Aorta (tissue), 5 donors: Measurements from ENCODE around the gene TTC33. TPM values are rescaled to one million over a fixed set of nuclear protein-coding genes. Genes with fewer than 3 reads are reported as not detected.
"Not testable (repeated sequence)": the region's sequence is repeated elsewhere in the genome, so short reads cannot be mapped to it uniquely, and the experiment has no call there.

Experiments
- ATAC-seq: fragments of 200-7000 bp; cut with Tn5 transposase; one replicate; pipeline ENCODE4 v1.9.1; 2022; ENCODE audit warnings: moderate library complexity; ENCODE audit not compliant: low FRiP score
- DNase-seq, 2 donors: peaks; one replicate each; pipeline ENCODE4 v3.0.0-alpha.2; 2020
- H3K27ac ChIP-seq, 2 donors: one replicate each; pipeline ENCODE4 v1.5.1; 2013; ENCODE audit warnings: low read length in 2 of 2, mild to moderate bottlenecking in 2 of 2, moderate library complexity in 2 of 2, control low read depth in 1 of 2, inconsistent platforms in 1 of 2, low read depth in 1 of 2
- H3K27me3 ChIP-seq, 2 donors: one replicate each; pipeline ENCODE4 v1.6.1; 2013; ENCODE audit warnings: control low read depth in 1 of 2, low read length in 1 of 2, mild to moderate bottlenecking in 1 of 2, moderate library complexity in 1 of 2; ENCODE audit not compliant: insufficient read depth in 2 of 2, control insufficient read depth in 1 of 2
- H3K36me3 ChIP-seq, 2 donors: one replicate each; pipeline ENCODE4 v1.6.1; 2013; ENCODE audit warnings: control low read depth in 1 of 2, low read length in 1 of 2, mild to moderate bottlenecking in 1 of 2; ENCODE audit not compliant: insufficient read depth in 2 of 2, control insufficient read depth in 1 of 2
- H3K4me1 ChIP-seq, 2 donors: one replicate each; pipeline ENCODE4 v1.6.1; 2013; ENCODE audit warnings: low read length in 2 of 2, control low read depth in 1 of 2, mild to moderate bottlenecking in 1 of 2, moderate library complexity in 1 of 2; ENCODE audit not compliant: insufficient read depth in 2 of 2, control insufficient read depth in 1 of 2
- H3K4me3 ChIP-seq, 2 donors: one replicate each; pipeline ENCODE4 v1.5.1; 2013; ENCODE audit warnings: low read length in 2 of 2, control low read depth in 1 of 2, mild to moderate bottlenecking in 1 of 2
- H3K9me3 ChIP-seq: one replicate; pipeline ENCODE4 v1.6.1; 2013; ENCODE audit warnings: mild to moderate bottlenecking, low read length; ENCODE audit not compliant: control insufficient read depth
- WGBS, 2 donors: extraction: QIAGEN DNeasy Blood & Tissue Kit; methylation state at CpG; one replicate each; pipeline ENCODE4 v1.1.7; 2013; 5-methylcytosine and 5-hydroxymethylcytosine counted together
- intact Hi-C, 2 donors: fragments of 100-400 bp; cut with DNase I; formaldehyde crosslinking; loops; one replicate each; pipeline versions ENCODE4 v1.14.2 to v1.15.0; 2022
- polyA plus RNA-seq, 2 donors: library from polyadenylated mRNA; stranded (reverse); fragments of 200-250 nt; gene quantifications; one replicate each; pipeline ENCODE4 v1.2.3, GENCODE V29; 2013
- total RNA-seq, 2 donors: library from RNA; stranded (reverse); fragmentation: NEBNext Ultra II Directional; extraction: Animal tissue kit (Norgen Biotek cat#: 25700); gene quantifications; one replicate each; pipeline ENCODE4 v1.2.1, GENCODE V29; 2021
- donor health status: healthy with polysubstance abuse.
- donor health status: Bipolar disorder and iron deficiency.
- donor health status: DM: no; HTN: no; CAD: no.
- donor health status: DM: no; HTN: no; CAD: no.
- donor health status: DM: yes; HTN: yes; CAD: no.

Gene TTC33
- total and polyA plus RNA-seq, 4 donors: 11.9 to 19.4 (median 15.8) TPM

- no peak for ATAC-seq
- Histone ChIP-seq H3K27ac (no peak overlapping the region), H3K36me3 (no peaks in the 10 kb centered on the region), H3K4me3 (no peak overlapping the region), H3K9me3 (no peaks in the 10 kb centered on the region), H3K4me1 (peaks cover 0 to 2% of the 10 kb centered on the region in 2 donors), H3K27me3 (no peaks in the 10 kb centered on the region)
- DNase-seq: no peak
- intact Hi-C loops: no loop called here
- WGBS, 2 donors: 82 to 87% methylated on average over 1 of the region's 1 CpG
Measured at GRCh38 chr5:40600383-40600782, 155.4 kb downstream of the TTC33 start.

GRCh38 chr5:40599676-40600075 lies 156.1 kb downstream of the TTC33 start:
- DNase-seq (no peak), ATAC-seq (no peak)
- intact Hi-C loops: no loop called here

DNA sequence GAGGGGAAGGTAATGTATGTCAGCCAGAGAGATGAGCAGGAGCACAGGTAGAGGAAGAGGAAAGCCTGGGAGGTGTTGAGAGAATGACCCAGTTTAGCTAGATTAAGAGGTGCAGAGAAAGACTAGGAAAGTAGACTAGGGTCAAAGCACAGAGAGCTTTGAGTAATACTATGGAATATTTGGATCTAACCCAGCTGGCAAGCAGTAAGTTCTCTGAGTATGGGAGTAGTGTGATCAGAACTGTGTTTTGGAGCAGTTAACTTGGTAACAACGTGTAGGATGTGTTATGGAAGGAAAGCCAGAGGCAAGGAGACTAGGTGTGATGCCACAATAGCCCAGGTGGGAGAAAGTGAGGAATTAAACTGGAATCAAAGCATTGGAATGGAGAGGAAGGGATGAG lies 160.9 kb downstream of the TTC33 start:
- ATAC-seq: no peak

More at GRCh38 chr5:40599676-40600075, 156.1 kb downstream of the TTC33 start:
- H3K4me3 ChIP-seq: no peak overlapping the region
- no peaks in the 10 kb centered on the region for H3K27me3 ChIP-seq
- no peaks in the 10 kb centered on the region for H3K9me3 ChIP-seq
- no peak overlapping the region for H3K27ac ChIP-seq
- H3K4me1 ChIP-seq: peaks cover 0 to 2% of the 10 kb centered on the region in 2 donors
- H3K36me3 ChIP-seq: no peaks in the 10 kb centered on the region

GRCh38 chr5:40591727-40592396 lies 163.9 kb downstream of the TTC33 start:
- H3K4me3 ChIP-seq, H3K4me1 ChIP-seq, H3K27me3 ChIP-seq, H3K9me3 ChIP-seq, ATAC-seq, H3K36me3 ChIP-seq, intact Hi-C loops, DNase-seq, H3K27ac ChIP-seq: not testable (repeated sequence)
- 81 to 85% methylated on average over 10 of the region's 10 CpGs for WGBS, 2 donors

More for the DNA sequence above, 160.9 kb downstream of the TTC33 start:
- 0 to 4% methylated on average over 1 of the region's 1 CpG for WGBS, 2 donors
- intact Hi-C loops: no loop called here
- DNase-seq: no peak
- Histone ChIP-seq H3K9me3 (no peaks in the 10 kb centered on the region), H3K36me3 (no peaks in the 10 kb centered on the region), H3K4me3 (no peak overlapping the region), H3K27ac (no peak overlapping the region), H3K27me3 (no peaks in the 10 kb centered on the region), H3K4me1 (no peaks in the 10 kb centered on the region)

DNA sequence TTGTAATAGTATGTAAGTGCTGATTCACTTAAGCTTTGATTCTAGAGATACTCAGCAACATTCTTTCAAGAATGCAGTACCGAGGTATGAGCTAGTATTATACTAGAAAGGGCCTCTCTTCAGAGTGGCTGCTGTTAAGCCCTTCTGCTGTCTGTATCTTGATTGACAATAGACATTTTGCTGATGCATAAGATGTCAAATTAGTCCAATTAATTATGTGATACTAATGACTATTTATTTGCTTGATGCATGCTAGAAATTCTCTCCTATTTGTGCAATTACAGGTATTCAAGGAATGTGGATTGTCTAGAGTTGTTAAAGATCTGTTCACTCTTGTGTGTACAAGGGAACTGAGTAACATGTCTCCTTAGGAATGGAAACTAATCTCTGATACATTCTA lies 168.4 kb downstream of the TTC33 start:
- no peak overlapping the region for H3K4me3 ChIP-seq
- H3K4me1 ChIP-seq: no peaks in the 10 kb centered on the region
- no peaks in the 10 kb centered on the region for H3K36me3 ChIP-seq
- H3K27ac ChIP-seq: no peak overlapping the region
- no peaks in the 10 kb centered on the region for H3K9me3 ChIP-seq
- intact Hi-C loops: no loop called here
- DNase-seq (no peak), ATAC-seq (no peak)
- 50 to 59% methylated on average over 1 of the region's 1 CpG for WGBS, 2 donors
- H3K27me3 ChIP-seq: no peaks in the 10 kb centered on the region

- DNase-seq (no peak), ATAC-seq (no peak)
- no peak overlapping the region for H3K4me3 ChIP-seq
- H3K27me3 ChIP-seq: no peaks in the 10 kb centered on the region
- no peak overlapping the region for H3K27ac ChIP-seq
- intact Hi-C loops: no loop called here
- H3K36me3 ChIP-seq: no peaks in the 10 kb centered on the region
- no peaks in the 10 kb centered on the region for H3K4me1 ChIP-seq
- H3K9me3 ChIP-seq: no peaks in the 10 kb centered on the region
- WGBS, 2 donors: 85 to 89% methylated on average over 5 of the region's 5 CpGs
Measured at GRCh38 chr5:40585537-40586267, 170.1 kb downstream of the TTC33 start.

- intact Hi-C loops: no loop called here
- Histone ChIP-seq H3K27me3 (no peaks in the 10 kb centered on the region), H3K36me3 (no peaks in the 10 kb centered on the region), H3K27ac (no peak overlapping the region), H3K4me1 (no peaks in the 10 kb centered on the region), H3K4me3 (no peak overlapping the region), H3K9me3 (no peaks in the 10 kb centered on the region)
- no peak for DNase-seq
- WGBS, 2 donors: 77% methylated on average over 2 of the region's 2 CpGs
- ATAC-seq: no peak
Measured at GRCh38 chr5:40584054-40584453, 171.7 kb downstream of the TTC33 start.

- no peak overlapping the region for H3K4me3 ChIP-seq
- WGBS, 2 donors: 60 to 72% methylated on average over 9 of the region's 9 CpGs
Measured at GRCh38 chr5:40578501-40579451, 177.0 kb downstream of the TTC33 start.

More at GRCh38 chr5:40578501-40579451, 177.0 kb downstream of the TTC33 start:
- H3K27me3 ChIP-seq: no peaks in the 10 kb centered on the region
- DNase-seq: no peak
- H3K36me3 ChIP-seq: no peaks in the 10 kb centered on the region
- H3K4me1 ChIP-seq: no peaks in the 10 kb centered on the region
- no peak overlapping the region for H3K27ac ChIP-seq
- no peaks in the 10 kb centered on the region for H3K9me3 ChIP-seq
- intact Hi-C loops: no loop called here
- no peak for ATAC-seq
